Measurements from ENCODE around the gene S100A4.

DNA sequence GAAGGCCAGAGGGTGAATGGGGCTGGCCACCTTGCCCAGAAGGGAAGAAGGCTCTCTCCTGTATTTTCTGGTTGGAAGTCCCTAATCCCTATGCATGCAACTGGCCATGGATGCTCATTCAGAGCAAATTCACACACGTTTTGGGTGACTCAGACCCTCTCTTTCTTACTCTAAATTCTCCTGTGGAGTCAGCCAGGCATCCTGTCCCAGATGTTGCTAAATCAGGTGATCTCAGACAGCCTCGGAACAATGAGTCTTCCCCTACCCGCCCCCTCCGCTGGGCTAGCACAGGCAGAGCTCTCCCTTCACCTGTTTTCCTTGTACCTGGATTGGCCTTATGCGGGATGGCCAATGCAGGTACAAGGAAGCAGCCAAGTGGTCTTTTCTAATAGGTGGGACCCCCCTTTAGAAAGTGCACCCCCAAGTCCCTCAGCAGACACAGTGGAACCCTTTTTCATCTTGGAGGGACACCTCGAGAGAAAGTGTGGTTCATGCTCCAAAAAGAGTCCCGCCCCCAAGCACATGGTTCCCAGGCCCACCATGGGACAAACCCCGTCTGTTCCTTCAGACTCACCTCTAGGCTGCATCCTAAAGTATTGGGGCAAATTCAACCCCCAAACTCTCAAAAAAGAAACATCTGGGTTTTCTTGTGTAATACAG, 18.5 kb downstream of the S100A4 start:
- TF ChIP-seq, protein P1, sequence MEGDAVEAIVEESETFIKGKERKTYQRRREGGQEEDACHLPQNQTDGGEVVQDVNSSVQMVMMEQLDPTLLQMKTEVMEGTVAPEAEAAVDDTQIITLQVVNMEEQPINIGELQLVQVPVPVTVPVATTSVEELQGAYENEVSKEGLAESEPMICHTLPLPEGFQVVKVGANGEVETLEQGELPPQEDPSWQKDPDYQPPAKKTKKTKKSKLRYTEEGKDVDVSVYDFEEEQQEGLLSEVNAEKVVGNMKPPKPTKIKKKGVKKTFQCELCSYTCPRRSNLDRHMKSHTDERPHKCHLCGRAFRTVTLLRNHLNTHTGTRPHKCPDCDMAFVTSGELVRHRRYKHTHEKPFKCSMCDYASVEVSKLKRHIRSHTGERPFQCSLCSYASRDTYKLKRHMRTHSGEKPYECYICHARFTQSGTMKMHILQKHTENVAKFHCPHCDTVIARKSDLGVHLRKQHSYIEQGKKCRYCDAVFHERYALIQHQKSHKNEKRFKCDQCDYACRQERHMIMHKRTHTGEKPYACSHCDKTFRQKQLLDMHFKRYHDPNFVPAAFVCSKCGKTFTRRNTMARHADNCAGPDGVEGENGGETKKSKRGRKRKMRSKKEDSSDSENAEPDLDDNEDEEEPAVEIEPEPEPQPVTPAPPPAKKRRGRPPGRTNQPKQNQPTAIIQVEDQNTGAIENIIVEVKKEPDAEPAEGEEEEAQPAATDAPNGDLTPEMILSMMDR (IDR thresholded peaks at IDR 0.05), result no peak
- TF ChIP-seq POLR2AphosphoS5 (IDR thresholded peaks at IDR 0.05), result no peak
